Activated CD4-positive, alpha-beta T cell treated with anti-CD3 and anti-CD28 coated beads, Interleukin-2, amount 50 U/mL, for 48 hours (primary cell): ENCODE results near the gene CHAC1.
A peak's percentile ranks its signal among the peaks of the same experiment; 100 is the strongest.
"Not testable (repeated sequence)": the region's sequence is repeated elsewhere in the genome, so short reads cannot be mapped to it uniquely, and the experiment has no call there.

Experiments
- DNase-seq, 2 experiments: peaks; one replicate each; pipeline ENCODE4 v3.0.0-alpha.2; 2020

Gene CHAC1

DNA sequence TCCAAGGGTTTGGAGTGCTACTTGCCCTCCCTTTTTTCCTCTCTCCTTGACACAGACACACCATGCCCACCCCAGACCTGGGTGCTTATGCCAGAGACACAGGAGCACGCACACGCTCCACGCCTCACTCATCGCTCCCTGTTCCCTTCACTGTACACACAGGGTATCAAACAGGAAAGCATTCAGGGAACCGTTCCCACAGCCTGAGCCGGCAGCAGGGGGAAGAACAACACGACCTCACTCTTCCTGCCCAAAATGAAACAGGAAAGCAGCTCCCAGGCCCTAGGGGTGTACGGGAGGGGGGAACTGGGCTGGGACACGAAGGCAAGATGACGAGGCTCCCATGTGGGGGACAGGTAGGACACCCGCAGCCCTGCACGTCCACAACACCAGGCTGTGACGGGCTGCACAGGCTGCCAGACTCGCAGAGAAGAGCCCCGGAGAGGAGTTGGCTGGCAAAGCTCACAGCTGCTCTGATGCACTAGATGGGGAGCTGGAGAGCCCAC, 12.9 kb upstream of the CHAC1 start:
- no peak for DNase-seq

DNA sequence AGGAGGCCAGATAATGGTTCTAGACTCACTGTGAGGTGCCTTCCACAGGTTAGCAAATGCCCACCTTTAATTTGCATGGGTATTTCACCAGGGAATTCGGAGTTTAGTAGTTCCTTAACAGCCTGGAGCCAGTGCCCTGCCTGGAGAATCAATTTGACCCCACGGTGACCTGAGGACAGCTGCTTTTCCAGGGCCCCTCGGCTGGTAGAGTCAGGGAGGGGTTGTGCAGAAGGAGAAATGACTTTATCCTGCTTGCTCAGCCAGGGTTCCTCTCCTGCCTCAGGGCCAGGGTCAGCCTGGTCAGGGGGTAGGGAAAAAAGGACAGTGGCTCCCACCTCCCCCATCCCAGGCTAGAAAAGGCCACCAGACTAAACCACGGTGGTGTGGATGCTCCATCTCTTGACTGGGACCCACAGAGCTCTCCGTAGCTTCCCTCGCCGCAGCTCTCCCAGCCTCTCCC, 12.2 kb upstream of the CHAC1 start:
- DNase-seq: no peak

DNA sequence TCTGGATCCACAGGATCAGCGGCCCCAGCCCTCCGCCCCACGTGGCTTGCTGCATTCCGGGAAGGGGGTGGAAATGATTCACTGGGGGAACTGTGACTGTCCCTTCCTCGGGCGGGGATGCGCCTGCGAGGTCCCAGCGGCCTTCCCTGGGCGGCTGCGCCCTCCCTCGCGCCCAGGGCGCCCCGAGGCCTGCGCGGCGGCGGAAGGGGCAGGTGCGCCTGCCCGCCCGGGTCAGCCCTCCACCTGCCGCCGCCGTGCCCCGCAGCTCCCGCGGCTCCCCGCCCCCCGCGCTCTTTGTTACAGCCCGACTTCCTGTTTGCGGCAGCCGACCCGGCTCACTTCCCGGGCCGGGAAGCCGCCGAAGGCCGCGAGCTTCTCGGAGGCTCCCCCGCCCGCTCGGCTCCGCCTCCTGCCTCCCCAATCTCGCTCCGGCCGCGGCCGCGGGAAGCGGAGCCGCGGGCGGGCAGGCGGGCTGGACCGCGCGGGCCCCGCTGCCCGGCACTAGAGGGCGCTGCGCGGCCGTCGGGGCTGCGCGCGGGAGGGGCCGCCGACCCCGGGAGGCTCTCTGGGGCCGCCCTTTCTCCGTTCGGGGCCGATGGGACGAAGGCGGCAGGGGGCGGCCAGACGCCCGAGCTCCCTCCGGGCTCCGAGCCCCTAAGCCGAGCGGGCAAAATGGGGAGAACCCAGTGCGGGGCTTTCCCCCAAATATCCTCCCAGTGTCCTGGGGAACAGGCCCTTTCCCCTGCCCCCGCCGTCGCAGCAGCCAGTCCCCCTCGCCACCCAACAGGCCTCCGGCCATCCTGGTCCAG, 11.5 kb upstream of the CHAC1 start:
- peak; percentile 67 to 73 for DNase-seq

DNA sequence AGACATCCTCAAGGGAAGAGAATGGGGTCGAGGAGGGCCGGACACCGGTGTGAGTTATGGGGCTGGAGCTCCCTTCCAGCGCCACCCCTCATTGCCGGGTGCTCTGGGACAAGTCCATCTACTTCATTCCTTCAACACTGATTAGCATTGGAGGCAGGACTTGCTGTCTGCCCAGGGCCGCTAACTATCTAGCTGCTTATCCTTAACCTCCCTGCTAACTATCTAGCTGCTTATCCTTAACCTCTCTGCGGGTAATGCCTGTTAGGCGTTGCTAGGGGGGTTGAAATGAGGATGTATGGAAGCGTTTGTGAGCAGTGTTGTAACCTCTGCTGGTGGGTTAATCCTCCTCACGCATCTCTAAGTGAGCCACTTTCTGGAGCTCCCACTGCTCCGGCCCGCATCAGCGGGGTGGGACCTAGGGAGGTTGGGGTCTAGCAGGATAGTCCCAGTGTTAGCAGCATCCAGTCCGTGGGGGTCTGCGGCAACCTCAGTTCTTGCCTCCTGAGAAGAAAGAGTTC, 10.9 kb upstream of the CHAC1 start:
- DNase-seq: no peak

DNA sequence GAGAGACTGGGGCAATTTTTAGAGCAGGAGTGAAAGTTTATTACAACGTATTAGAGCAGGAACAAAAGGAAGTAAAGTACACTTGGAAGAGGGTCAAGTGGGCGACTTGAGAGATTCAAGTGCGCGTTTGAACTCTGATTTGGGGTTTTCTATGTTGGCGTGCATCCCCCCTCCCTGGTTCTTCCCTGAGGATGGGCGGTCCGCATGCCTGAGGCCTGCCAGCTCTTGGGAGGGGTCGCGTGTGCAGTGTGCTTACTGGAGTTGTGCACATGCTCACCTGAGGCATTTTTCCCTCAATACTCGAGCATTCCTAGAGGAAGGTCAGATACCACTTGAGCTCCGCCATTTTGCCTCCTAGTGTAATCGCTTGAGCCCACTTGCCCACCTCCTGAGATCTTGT, 10.4 kb upstream of the CHAC1 start:
- DNase-seq: no peak

DNA sequence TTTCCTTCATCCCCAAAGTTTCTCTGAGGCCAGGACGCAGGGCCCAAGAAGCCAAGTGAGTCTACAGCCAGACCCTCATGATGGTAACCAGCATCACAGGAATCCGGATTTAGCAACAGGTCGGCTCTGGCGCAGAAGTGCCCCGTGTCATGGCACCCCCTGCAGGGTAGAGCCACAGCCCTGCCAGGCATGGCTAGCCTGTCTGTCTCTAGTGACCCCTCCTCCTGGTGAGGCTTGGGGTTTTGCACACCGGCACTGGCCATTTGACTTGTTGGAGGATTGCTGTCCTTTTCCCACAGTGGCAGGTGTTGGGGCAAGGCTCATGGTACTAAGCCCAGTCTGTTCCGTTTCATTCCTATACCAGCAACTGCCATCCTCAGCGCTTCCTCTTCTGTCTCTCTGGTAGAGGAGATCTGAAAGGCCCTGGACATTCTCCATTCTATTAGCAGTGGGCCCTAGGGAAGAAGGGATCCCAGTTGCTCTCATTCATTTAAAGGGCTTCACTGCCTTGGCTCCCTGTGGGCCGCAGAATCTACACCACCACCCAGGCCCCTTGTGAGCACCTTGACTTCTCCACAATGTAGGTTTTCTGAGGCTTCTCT, 9.4 kb upstream of the CHAC1 start:
- DNase-seq: no peak

DNA sequence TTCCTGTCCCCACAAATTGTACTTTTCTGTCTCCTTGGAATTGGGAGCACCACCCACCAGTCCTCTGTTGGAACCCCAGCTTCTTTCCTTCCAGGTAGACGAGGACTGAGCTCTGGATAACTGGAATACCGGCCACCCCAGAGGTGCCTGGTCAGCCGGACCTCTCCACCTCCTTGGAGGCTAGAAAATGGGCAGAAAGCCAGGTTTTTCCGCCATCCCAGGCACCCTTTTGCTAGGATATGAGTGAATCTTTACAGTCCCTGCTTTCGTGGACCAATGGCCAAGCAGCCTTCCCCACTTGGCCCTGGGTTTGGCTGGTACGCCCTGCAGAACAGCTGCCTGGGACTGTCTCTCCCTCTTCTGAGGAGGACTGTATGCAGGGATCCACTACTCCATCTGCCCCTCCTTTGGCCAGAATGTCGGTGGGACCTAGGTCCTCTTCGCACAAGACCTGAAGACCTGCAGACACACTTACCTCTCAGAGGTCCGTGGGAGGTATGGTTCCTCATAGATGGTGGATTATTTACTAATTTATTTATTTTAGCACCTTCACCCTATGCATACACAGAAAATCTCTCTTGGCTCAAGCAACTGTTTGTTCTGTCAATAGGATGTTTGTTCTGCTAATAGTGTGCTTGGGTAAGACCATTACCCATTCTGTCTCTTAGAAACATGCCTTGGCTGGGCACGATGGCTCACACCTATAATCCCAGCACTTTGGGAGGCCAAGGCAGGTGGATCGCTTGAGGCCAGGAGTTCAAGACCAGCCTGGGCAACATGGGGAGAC, 8.6 kb upstream of the CHAC1 start:
- no peak for DNase-seq

DNA sequence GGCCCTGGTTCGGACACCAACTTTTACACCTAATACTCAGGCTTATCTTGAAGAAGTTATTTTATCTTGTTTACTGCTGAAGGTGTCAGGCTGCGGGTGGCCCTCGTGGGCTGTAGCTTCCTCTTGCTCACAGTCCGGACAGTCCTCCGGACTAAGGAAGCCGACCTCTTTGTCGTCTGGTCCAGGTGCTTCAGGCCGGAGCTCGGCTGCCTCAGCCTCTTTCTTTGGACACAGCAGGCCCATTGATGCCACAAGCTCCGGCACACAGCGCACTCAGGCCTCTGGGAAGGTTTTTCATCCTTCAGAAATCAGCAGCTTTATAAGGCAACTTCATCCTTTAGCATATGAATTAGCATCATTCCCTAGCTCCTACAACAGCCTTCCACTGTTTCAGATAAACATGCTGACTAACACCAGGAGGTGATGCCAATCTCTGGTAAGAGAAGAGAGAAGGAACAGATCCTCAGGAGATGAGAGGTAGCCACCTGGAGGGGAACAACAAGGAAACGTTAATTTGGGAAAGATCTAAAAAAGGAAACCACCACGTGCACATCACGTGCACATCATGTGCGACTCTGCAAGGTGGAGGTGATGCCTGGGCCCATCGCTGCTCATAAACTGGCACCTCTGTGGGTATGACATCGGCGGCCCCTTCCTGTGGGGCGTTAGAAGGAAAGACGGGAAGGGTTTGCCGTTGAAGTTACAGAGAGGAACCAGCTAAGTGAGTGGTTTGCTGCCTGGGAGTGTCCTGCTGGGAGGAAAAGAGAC, 4.4 kb upstream of the CHAC1 start:
- DNase-seq: no peak

DNA sequence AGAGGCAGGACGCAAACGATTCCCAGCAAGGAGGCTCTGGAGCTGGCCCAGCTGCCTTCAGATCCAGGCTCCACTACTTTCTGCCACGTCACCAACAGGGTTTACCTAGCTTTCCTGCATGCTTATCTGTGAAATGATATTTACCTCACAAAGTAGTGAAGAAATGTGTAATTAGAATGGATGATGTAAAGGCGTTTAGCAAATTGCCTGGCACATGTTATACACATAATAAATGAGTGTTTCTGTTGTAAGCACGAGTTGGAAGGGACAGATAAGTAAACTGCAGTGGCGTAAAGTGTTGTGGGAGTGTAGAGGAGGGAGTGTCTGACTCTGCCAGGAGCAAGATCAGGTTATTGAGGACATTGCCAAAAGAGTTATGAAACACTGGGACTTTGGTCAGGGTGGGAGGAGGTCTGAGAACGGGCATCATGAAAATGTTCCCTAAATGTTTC, 3.5 kb upstream of the CHAC1 start:
- no peak for DNase-seq

DNA sequence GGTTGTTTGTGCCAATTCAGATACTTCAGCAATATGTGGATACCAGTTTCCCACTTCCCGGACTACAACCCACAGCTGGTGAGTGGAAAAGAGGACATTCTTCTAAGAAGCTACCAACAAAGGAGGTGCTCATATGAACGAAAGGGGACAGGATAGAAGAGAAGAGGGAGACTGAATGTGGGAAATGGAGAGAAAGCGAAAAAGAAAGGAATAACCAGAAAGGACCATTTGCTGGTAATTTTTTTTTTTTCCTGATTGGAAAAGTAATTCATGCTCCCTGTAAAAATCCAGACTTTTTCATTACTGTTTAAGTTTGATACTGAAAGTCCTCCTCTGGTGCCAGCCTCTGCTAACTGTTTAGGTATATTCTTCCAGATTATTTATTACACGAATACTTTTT, 1.5 kb upstream of the CHAC1 start:
- DNase-seq: no peak

DNA sequence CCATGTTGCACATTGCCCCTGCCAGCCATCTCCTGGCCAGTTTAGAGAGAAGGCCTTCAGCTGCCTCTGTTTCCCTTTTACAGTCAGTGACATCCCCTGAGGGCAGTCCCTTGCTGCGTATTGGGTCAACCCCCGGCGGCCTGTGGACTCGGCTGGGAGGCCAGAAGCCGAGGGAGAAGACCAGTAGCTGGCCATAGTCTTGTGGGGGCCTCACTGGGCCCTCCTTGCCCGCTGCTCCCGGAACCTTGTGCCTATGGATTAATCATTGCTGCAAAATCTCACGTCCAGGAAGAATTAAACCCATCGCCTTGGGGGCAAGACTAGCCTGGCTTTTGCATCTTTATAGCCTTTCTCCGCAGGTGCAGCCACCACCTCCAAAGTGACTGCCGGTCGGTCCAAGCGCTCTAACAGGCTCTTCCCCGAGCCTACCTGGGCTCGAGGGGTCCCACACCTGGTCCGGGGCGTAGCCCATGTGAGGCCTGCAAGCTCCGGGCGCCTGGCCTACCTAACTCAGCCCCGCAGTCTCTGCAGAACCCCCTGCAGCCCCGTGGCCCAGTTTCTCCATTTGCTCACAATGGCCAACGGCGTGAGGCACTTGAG, 870 bp upstream of the CHAC1 start:
- DNase-seq: no peak

DNA sequence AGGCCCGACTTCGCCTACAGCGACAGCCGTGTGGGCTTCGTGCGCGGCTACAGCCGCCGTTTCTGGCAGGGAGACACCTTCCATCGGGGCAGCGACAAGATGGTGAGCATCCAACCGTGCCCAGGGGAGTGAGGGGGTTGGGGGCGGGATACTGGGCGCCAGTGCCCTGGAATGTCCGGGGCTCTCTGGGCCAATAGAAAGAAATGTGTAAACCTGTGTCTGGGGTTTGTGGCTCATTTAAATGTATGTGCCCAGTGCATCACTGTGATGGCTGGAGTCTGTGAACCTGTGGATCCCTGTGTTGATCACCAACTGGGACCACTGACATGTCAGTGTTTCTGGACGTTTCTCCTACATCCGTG, 423 bp downstream of the CHAC1 start:
- no peak for DNase-seq

DNA sequence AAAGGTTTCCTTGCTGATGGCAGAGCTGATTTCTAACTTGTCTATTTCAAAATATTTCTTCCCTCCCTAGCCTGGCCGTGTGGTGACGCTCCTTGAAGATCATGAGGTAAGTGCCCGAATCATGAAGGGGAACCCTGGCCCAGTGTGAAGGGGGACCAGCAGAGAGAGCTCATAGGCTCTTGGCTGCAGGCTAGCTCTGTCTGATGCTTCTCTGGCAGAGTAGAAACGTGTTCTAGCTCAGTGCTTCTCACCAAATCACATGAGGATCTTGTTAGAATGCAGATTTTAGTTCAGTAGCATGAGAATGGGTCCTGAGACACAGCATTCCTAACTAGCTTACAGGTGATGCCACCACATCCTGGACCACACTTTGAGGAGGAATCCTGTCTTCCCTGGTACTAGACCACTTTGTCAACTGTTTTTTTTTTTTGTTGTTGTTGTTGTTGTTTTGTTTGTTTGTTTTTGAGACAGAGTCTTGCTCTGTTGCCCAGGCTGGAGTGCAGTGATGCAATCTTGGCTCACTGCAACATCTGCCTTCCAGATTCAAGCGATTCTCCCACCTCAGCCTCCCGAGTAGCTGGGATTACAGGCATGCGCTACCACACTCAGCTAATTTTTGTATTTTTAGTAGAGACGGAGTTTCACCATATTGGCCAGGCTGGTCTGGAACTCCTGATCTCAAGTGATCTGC, 1.0 kb downstream of the CHAC1 start:
- not testable (repeated sequence) for DNase-seq

DNA sequence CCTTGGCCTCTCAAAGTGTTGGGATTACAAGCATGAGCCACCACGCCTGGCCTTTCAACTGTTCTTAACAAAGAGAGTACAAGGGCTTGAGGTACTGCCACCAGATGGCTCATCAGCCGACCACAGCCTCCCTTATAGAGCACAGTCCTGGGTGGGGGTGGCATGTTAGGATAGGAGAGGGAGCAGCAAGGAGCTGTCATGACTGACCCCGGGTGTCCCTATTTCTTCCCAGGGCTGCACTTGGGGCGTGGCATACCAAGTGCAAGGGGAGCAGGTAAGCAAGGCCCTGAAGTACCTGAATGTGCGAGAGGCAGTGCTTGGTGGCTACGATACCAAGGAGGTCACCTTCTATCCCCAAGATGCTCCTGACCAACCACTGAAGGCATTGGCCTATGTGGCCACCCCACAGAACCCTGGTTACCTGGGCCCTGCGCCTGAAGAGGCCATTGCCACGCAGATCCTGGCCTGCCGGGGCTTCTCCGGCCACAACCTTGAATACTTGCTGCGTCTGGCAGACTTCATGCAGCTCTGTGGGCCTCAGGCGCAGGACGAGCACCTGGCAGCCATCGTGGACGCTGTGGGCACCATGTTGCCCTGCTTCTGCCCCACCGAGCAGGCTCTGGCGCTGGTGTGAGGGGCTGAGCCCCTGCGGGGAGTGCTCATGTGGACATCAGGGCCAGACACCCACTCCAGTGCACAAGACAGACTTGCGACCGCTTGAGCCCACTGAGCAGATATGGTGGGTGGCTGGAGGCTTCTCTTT, 2.1 kb downstream of the CHAC1 start:
- DNase-seq: no peak

DNA sequence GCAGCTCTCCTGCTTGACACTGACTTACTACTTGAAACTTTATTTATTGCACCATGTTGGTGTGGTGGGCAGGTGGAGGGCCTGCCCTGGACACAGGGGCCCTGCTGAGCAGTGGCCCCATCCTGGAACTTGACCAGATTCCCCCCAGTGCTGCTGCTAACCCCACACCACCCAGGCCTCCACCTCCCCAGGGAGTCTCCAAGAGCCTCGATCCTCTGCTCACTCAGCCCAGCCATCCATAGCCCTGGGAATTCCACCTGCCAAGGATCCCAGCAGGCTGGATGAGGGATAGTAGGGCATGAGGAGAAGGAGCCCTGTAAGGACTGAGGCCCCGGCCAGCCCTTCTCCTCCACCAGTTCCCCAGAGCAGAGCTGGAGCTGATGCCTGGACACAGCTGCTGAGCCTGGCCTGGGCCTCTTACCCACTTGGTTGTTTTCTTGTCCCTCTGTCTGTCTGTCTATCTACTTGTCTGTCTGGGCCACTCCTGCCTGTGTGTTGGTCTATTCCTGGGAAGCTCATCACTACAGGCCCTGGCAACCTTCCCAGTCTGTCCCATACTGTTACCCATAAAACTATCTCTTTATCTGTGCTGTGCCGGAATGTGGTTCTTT, 2.8 kb downstream of the CHAC1 start:
- no peak for DNase-seq

DNA sequence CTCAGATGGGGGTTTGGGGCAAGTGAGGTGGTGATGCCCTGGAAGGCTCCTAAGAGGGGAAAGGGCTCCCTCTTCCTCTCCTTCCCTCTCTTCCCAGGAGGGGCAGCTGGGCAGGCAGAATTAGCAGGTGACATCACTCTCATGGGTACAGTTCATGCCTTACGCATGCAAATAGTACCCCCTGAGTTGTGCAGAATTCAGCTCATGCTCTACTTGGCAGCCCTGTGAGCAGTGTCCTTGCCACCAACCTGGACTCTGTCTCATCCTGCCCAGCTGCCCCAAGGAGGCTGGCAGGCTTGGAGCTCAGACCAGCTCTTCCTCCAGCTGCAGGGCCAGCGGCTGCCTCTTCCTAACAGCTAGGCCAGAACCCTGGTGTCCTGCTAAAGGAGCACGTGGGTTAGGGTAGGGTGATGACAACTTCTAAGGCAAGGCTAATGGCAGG, 3.3 kb downstream of the CHAC1 start:
- no peak for DNase-seq

DNA sequence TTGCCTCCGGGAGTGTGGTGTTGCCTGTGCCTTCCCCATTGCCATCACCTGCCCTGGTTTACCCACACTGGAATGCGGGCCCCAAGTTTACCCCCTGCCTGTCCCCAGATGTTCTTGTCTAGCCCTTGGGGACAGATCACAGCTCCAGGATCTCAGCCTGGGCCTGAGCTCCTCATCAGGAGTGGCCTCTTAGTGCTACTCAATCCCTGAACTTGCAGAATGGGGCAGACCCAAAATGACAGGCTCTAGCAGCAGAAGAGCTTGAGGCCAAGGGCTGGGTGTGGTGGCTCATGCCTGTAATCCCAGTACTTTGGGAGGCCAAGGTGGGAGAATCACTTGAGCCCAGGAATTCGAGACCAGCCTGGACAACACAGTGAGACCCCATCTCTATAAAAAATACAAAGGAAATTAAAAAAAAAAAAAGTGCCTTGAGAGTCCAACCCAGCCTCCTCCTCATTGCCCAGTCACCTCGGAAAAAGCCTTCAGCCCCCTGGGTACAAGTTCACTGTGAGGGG, 3.8 kb downstream of the CHAC1 start:
- no peak for DNase-seq

DNA sequence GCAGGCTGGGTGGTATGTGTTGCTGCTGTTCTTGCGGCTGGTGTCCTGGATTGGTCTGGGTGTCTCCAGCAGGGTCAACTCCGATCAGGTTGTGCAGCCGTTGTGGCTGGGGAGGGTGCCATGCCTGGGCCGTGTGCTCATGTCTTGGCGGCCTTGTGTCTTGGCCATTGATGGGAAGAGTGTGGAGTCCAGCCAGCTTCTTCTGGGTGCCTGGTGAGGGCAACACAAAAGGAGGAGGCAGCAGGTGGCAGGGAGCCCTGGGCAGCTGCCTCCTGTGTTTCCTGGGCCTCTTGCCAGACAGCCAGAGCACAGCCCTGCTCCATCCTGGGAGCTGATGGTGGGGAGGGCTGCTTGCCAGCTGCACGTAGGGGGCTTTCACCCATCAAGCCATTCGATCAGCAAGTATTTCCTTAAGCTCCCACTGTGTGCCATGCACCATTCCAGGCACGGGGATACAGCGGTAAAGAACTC, 4.3 kb downstream of the CHAC1 start:
- no peak for DNase-seq

DNA sequence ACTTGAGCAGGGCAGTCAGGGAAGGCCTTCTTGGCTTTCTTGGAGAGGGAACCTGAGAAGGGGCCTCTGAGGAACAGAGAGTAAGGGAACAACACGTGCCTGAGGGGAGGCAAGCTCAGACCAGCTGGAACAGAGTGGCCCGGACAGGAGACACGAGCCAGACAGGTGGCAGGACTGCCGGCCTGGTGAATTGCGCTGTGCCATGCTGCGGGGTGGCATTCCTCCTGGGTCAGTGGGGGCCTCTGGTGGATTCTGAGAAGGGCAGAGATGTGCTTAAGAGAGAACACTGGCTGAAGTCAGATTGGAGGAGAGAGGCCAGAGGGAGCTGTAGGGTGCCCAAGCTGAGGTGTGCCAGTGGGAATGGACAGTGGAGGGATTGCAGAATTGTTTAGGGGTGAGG, 4.9 kb downstream of the CHAC1 start:
- no peak for DNase-seq

DNA sequence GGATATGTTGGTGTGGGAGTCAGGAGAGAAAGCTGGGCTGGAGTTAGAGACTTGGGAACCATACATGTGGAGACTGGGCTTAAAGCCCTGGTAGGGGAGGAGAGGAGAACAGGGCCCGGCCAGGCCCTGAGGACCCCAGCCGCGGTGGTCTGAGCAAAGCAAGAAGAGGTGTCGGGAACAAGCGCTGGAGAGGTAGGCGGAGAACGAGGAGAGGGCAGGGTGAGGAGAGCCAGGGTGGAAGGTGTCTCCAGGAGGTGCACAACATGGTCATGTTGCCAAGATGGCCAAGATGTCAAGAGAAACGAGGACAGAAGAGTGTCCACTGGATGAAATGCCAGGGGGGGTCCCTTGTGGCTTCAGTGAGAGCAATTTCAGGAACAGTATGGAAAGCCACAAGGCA, 5.5 kb downstream of the CHAC1 start:
- DNase-seq: no peak
